Mucosa of descending colon (tissue), 3 donors: Measurements from ENCODE around the gene ENTPD7. TPM values are rescaled to one million over a fixed set of nuclear protein-coding genes. Genes with fewer than 3 reads are reported as not detected.
"Not testable (repeated sequence)": the region's sequence is repeated elsewhere in the genome, so short reads cannot be mapped to it uniquely, and the experiment has no call there.

Source experiments
- ATAC-seq: fragments of 200-7000 bp; cut with Tn5 transposase; one replicate; pipeline ENCODE4 v1.9.1; 2020; ENCODE audit warnings: mild to moderate bottlenecking, moderate library complexity
- DNase-seq, 3 donors: peaks; one replicate each; pipeline ENCODE4 v3.0.0-alpha.2; 2020
- H3K36me3 ChIP-seq: fragments of 200-600 bp; one replicate; pipeline ENCODE4 v1.8.0; 2021; ENCODE audit warnings: low read depth, mild to moderate bottlenecking
- H3K4me1 ChIP-seq: fragments of 200-600 bp; one replicate; pipeline ENCODE4 v1.8.0; 2021; ENCODE audit warnings: low read depth, mild to moderate bottlenecking
- H3K4me3 ChIP-seq: fragments of 200-600 bp; one replicate; pipeline ENCODE4 v1.8.0; 2021; ENCODE audit warnings: mild to moderate bottlenecking
- H3K9me3 ChIP-seq: fragments of 200-600 bp; one replicate; pipeline ENCODE4 v1.8.0; 2021; ENCODE audit warnings: mild to moderate bottlenecking
- CTCF ChIP-seq: fragments of 200-600 bp; IDR thresholded peaks from one replicate; pipeline ENCODE4 v1.8.0; 2022; ENCODE audit warnings: antibody characterized with exemption, mild to moderate bottlenecking
- intact Hi-C, 2 donors: fragments of 100-400 bp; cut with DNase I in 1 of 2; cut with micrococcal nuclease in 1 of 2; formaldehyde crosslinking; loops; one replicate each; pipeline versions ENCODE4 v1.11.0 to v1.11.1; 2022; cut with DNase I, micrococcal nuclease
- total RNA-seq, 3 donors: library from RNA; stranded (reverse); fragmentation: NEBNext Ultra II Directional in 2 of 3; extraction: Animal tissue kit (Norgen Biotek cat#: 25700) in 2 of 3; gene quantifications; one replicate each; pipeline versions ENCODE4 v1.2.1 to v1.2.4, GENCODE V29; 2021 to 2023
- donor health status: DM: no; HTN: no; CAD: no; lungs with moderate emphysema.
- donor health status: DM: no; HTN: no; CAD: no.
- donor health status: DM: no; HTN: yes; CAD: no.

ENTPD7 gene
- total RNA-seq, 3 donors from 2014 or later, result 10.2 to 20.5 (median 14.3) TPM

DNA sequence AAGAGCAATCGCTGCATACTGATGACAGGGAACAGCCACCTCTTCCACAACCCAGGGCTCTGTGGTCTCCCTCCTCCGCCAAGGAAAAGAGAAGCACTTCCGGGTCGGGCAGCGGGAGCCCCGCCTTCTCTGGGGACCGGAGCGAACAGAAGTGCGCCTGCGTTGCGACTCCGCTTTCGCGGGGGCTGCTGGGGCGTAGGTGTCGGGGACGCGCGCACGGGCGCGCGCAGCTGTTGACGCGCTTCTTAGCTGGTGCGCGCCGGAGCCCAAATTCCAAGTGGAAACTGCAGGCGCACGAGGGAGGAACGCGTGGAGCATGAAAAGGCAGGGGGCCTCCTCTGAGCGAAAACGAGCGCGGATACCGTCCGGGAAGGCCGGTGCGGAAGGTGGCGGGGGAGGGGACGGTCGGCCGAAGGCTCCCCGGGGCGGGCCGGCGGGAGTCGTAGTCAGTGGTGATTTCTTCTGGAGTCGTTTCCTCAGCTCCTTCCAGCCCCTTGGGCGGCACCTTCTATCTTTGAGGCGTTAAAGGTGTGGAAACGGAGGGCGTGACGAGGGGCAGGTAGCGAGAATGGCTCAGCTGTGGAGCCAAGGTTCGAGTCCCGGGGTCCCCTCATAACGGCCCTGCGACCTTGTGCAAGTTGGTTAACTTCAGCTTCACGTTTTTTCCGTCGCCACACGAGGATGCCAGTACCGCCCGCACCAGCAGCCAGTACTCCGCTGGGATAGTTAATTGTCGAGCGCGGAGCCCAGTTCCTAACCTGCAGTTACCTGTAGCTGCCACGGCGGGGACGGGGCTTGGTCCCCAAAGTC lies 72.9 kb downstream of the ENTPD7 start, which contains the start of the genes COX15 and CUTC:
Gene COX15 (minus strand): TSS at position 95 of the 810 bp plus-strand sequence. CDS start 78 bp downstream, at position 17.
Gene CUTC (plus strand): TSS at position 202 of the 810 bp plus-strand sequence. CDS start 115 bp downstream, at position 317.
- H3K4me1 ChIP-seq, result peaks cover 18% of the 10 kb centered on the region
- peak within 1 kb of the TSS; percentile 67 for H3K4me3 ChIP-seq
- peak; percentile 98 for ATAC-seq
- DNase-seq, result peak; percentile 98
- H3K36me3 ChIP-seq, result peaks cover 3% of the 10 kb centered on the region
- no peaks in the 10 kb centered on the region for H3K9me3 ChIP-seq
- no peak for TF ChIP-seq CTCF
- intact Hi-C loops, result no loop called here

DNA sequence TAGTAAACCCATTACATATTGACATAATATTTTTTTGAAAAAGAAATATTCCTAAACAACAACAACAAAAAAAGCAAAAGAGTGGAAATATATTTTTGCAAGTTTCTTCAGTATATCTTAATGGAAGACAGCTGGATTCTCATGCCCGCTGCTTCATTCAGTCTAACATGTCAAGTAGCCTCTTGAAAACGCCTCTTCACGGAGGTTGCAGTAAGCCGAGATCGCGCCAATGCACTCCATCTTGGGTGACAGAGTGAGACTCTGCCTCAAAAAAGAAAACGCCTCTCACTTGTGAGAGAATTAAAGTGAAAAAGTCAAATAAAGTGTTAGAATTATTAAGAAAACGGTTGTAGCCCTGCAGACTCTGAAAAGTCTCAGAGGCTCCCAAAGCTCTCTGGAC lies 74.1 kb downstream of the ENTPD7 start:
- DNase-seq (peak in 1 of 3 donors; percentile 9), ATAC-seq (no peak)
- no peak overlapping the region for H3K4me3 ChIP-seq
- no peak for TF ChIP-seq CTCF
- H3K36me3 ChIP-seq, result peaks cover 3% of the 10 kb centered on the region
- H3K4me1 ChIP-seq, result peaks cover 18% of the 10 kb centered on the region
- H3K9me3 ChIP-seq, result no peaks in the 10 kb centered on the region
- intact Hi-C loops, result no loop called here

- H3K4me3 ChIP-seq, intact Hi-C loops, ATAC-seq, H3K9me3 ChIP-seq, H3K36me3 ChIP-seq: not testable (repeated sequence)
- H3K4me1 ChIP-seq, result peaks cover 18% of the 10 kb centered on the region
- peak in 1 of 3 donors; percentile 14 for DNase-seq
Measured at GRCh38 chr10:99734111-99734510, 74.8 kb downstream of the ENTPD7 start.

DNA sequence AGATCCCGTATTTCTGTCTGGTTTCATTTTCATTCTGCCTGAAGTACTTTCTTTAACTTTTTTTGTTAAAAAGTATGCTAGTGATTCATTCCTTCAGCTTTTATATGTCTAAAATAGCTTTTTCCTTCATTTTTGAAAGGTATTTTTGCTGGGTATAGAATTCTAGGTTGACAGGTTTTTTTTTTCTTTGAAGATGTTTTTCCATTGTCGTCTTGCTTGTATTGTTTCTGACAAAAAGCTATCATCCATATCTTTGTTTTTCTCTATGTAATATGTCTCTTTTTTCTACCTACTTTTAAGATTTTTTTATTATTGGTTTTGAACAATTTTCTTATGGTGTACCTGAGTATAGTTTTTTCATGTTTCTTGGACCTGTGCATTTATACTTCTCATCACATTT lies 81.0 kb downstream of the ENTPD7 start:
- no peak for ATAC-seq
- Histone ChIP-seq H3K4me1 (no peaks in the 10 kb centered on the region), H3K4me3 (no peak overlapping the region), H3K36me3 (peaks cover 22% of the 10 kb centered on the region), H3K9me3 (peaks cover 13% of the 10 kb centered on the region)
- intact Hi-C loops, result no loop called here
- TF ChIP-seq CTCF, result no peak
- no peak for DNase-seq

DNA sequence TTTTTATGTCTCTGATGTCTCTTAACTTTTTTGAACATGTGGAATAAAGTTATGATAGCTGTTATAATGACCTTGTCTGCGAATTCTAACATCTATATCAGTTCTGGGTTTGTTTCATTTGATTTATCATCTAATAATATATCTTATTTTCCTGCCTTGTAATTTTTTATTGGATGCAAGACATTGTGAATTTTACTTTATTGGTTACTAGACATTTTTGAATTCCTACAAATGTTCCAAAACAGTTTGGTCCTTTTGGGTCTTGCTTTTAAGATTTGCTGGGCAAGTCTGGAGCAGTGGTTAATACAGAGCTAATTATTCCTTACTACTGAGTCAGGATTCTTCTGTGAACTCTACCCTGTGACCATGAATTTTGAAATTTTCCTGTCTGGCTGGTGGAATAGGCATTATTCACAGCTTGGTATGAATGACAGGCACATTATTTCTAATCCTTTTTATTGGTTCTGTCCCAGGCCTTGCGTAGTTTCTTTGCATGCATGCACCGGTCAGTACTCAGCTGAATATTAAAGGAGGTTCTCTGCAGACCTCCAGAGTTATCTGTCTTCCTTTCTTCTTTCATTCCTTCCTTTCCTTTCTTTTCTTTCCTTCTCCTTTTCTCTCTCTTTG lies 81.7 kb downstream of the ENTPD7 start:
- intact Hi-C loops, result no loop called here
- no peak overlapping the region for H3K4me3 ChIP-seq
- ATAC-seq, result no peak
- H3K4me1 ChIP-seq, result no peaks in the 10 kb centered on the region
- peaks cover 28% of the 10 kb centered on the region for H3K36me3 ChIP-seq
- no peak for DNase-seq
- peaks cover 13% of the 10 kb centered on the region for H3K9me3 ChIP-seq
- TF ChIP-seq CTCF, result no peak

DNA sequence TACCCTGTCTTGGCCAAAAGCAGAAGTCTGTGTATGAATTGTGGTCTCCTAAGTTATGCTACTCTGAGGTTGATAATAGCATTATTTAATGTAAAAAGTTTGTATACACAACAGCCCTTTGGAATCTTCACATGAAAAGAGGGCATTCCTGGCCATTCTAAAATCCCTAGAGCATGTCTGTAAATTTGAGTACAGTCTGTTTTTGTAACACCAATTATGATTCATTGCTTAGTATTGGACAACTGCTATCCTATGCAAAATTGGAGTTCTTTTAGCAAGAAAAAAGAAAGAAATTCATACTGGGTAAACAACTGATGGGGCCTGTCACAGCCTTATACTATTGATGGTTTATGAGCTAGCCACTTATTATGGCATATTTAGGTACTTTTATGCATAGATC lies 82.9 kb downstream of the ENTPD7 start:
- DNase-seq (no peak), ATAC-seq (no peak)
- intact Hi-C loops, result no loop called here
- Histone ChIP-seq H3K4me1 (no peaks in the 10 kb centered on the region), H3K4me3 (no peak overlapping the region), H3K36me3 (peaks cover 28% of the 10 kb centered on the region), H3K9me3 (peaks cover 13% of the 10 kb centered on the region)
- no peak for TF ChIP-seq CTCF
